OCI-LY1 (cell line): ENCODE measurements around the gene TUBB1.

Experiments used
- H2AFZ ChIP-seq: fragments of 200-600 bp; sonication (generic), shearing (Covaris generic); 2 replicates; pipeline ENCODE4 v1.6.0; 2014; ENCODE audit warnings: antibody characterized with exemption, mild to moderate bottlenecking, low read length
- H3F3A ChIP-seq: fragments of 200-600 bp; sonication (generic), shearing (Covaris generic); 2 replicates; pipeline ENCODE4 v1.6.0; 2014; ENCODE audit warnings: mild to moderate bottlenecking, antibody characterized with exemption, low read length, moderate library complexity; ENCODE audit not compliant: insufficient read depth
- H3K27ac ChIP-seq: fragments of 200-600 bp; sonication (generic); 2 replicates; pipeline ENCODE4 v1.5.1; 2014; ENCODE audit warnings: low read length, mixed run types, mild to moderate bottlenecking, low read depth; ENCODE audit not compliant: poor library complexity, severe bottlenecking
- H3K27me3 ChIP-seq: fragments of 200-600 bp; sonication (generic); 2 replicates; pipeline ENCODE4 v1.6.0; 2014; ENCODE audit warnings: antibody characterized with exemption, mild to moderate bottlenecking, low read length, moderate library complexity; ENCODE audit not compliant: insufficient read depth
- H3K36me3 ChIP-seq: fragments of 200-600 bp; sonication (generic); 2 replicates; pipeline ENCODE4 v1.6.1; 2014; ENCODE audit warnings: mild to moderate bottlenecking, antibody characterized with exemption, low read length, moderate library complexity, mixed read lengths; ENCODE audit not compliant: insufficient read depth
- H3K4me1 ChIP-seq: fragments of 200-600 bp; sonication (generic); 2 replicates; pipeline ENCODE4 v1.5.1; 2014; ENCODE audit warnings: mild to moderate bottlenecking, low read length, moderate library complexity; ENCODE audit not compliant: insufficient read depth, severe bottlenecking
- H3K4me2 ChIP-seq: fragments of 200-600 bp; sonication (generic), shearing (Covaris generic); 2 replicates; pipeline ENCODE4 v1.6.1; 2014; ENCODE audit warnings: low read length
- H3K4me3 ChIP-seq: fragments of 200-600 bp; sonication (generic); 2 replicates; pipeline ENCODE4 v1.5.1; 2014; ENCODE audit warnings: low read length, low read depth, mild to moderate bottlenecking, mixed read lengths; ENCODE audit not compliant: poor library complexity, severe bottlenecking
- H3K79me2 ChIP-seq: fragments of 200-600 bp; shearing (Covaris generic); 2 replicates; pipeline ENCODE4 v1.6.1; 2016; ENCODE audit warnings: mixed run types, low read length, mixed read lengths; ENCODE audit not compliant: insufficient read depth
- H3K9ac ChIP-seq: fragments of 200-600 bp; sonication (generic), shearing (Covaris generic); 2 replicates; pipeline ENCODE4 v1.6.1; 2014; ENCODE audit warnings: mild to moderate bottlenecking, low read length, mixed read lengths
- H3K9me2 ChIP-seq: fragments of 200-600 bp; sonication (generic), shearing (Covaris generic); 2 replicates; pipeline ENCODE4 v1.6.1; 2014; ENCODE audit warnings: low read depth, mild to moderate bottlenecking, low read length, mixed read lengths
- H3K9me3 ChIP-seq: fragments of 200-600 bp; shearing (Covaris generic); 2 replicates; pipeline ENCODE4 v1.6.1; 2014; ENCODE audit warnings: low read length, mixed read lengths
- H4K20me1 ChIP-seq: fragments of 200-600 bp; sonication (generic), shearing (Covaris generic); 2 replicates; pipeline ENCODE4 v1.6.0; 2016; ENCODE audit warnings: mild to moderate bottlenecking, low read length; ENCODE audit not compliant: insufficient read depth
- EZH2 ChIP-seq: fragments of 200-600 bp; sonication (generic), shearing (Covaris generic); IDR thresholded peaks from 2 replicates; pipeline ENCODE4 v1.8.0; 2017; ENCODE audit warnings: borderline replicate concordance, mixed run types, mild to moderate bottlenecking, antibody characterized with exemption, low read length, moderate library complexity, mixed read lengths
- TF ChIP-seq, protein P1 (sequence below): fragments of 200-600 bp; sonication (generic), shearing (Covaris generic); IDR thresholded peaks from 2 replicates; pipeline ENCODE4 v1.5.1; 2017; ENCODE audit warnings: mild to moderate bottlenecking, antibody characterized with exemption, low read length, moderate library complexity, mixed read lengths

TUBB1 gene

GRCh38 chr20:58989196-58989595, 30.0 kb upstream of the TUBB1 start:
- Histone ChIP-seq H2AFZ (no peak overlapping the region), H3K9ac (no peak overlapping the region), H3K79me2 (peaks cover 19% of the 10 kb centered on the region), H3K4me3 (no peak overlapping the region), H3K4me2 (no peak overlapping the region), H3K9me3 (no peaks in the 10 kb centered on the region), H4K20me1 (no peaks in the 10 kb centered on the region), H3K4me1 (peaks cover 11% of the 10 kb centered on the region), H3K36me3 (peaks cover 88% of the 10 kb centered on the region), H3K27me3 (no peaks in the 10 kb centered on the region), H3K27ac (no peak overlapping the region), H3F3A (no peaks in the 10 kb centered on the region), H3K9me2 (no peaks in the 10 kb centered on the region)
- no peak for TF ChIP-seq EZH2
- TF ChIP-seq, protein P1, sequence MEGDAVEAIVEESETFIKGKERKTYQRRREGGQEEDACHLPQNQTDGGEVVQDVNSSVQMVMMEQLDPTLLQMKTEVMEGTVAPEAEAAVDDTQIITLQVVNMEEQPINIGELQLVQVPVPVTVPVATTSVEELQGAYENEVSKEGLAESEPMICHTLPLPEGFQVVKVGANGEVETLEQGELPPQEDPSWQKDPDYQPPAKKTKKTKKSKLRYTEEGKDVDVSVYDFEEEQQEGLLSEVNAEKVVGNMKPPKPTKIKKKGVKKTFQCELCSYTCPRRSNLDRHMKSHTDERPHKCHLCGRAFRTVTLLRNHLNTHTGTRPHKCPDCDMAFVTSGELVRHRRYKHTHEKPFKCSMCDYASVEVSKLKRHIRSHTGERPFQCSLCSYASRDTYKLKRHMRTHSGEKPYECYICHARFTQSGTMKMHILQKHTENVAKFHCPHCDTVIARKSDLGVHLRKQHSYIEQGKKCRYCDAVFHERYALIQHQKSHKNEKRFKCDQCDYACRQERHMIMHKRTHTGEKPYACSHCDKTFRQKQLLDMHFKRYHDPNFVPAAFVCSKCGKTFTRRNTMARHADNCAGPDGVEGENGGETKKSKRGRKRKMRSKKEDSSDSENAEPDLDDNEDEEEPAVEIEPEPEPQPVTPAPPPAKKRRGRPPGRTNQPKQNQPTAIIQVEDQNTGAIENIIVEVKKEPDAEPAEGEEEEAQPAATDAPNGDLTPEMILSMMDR = no peak

- no peak overlapping the region for H3K4me2 ChIP-seq
- H3K4me3 ChIP-seq = no peak overlapping the region
- no peaks in the 10 kb centered on the region for H3K27me3 ChIP-seq
- H3K9ac ChIP-seq = no peak overlapping the region
- H3K9me2 ChIP-seq = no peaks in the 10 kb centered on the region
- no peaks in the 10 kb centered on the region for H4K20me1 ChIP-seq
- H3K9me3 ChIP-seq = no peaks in the 10 kb centered on the region
- no peak overlapping the region for H2AFZ ChIP-seq
- no peaks in the 10 kb centered on the region for H3F3A ChIP-seq
- H3K36me3 ChIP-seq = peaks cover 99% of the 10 kb centered on the region
- H3K27ac ChIP-seq = no peak overlapping the region
- H3K4me1 ChIP-seq = peaks cover 4% of the 10 kb centered on the region
- no peak for TF ChIP-seq EZH2
- TF ChIP-seq, protein P1 = no peak
- H3K79me2 ChIP-seq = peaks cover 3% of the 10 kb centered on the region; the same call in 1 of the 2 replicates
Measured at GRCh38 chr20:58990651-58991445, 28.4 kb upstream of the TUBB1 start.

DNA sequence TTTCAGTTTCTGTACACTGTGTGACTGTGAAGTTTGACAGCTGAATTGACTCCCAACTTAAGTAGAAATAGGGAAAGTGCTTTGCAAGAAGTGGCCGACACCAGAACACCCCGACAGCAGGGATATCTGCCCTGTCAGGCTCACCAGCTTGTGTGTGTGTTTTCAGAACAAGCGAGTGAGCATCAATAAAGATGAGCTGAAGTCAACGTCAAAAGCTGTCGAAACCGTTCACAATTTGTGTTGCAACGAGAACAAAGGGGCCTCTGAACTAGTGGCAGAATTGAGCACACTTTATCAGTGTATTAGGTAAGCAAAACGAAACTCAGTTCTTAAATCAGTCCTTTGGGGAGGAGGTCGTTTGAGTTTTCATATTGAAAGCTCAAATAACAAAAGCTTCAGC, 27.5 kb upstream of the TUBB1 start:
- H3F3A ChIP-seq = no peaks in the 10 kb centered on the region
- no peak overlapping the region for H2AFZ ChIP-seq
- H3K4me2 ChIP-seq = no peak overlapping the region
- no peaks in the 10 kb centered on the region for H3K79me2 ChIP-seq
- no peaks in the 10 kb centered on the region for H4K20me1 ChIP-seq
- H3K36me3 ChIP-seq = peaks cover 99% of the 10 kb centered on the region
- H3K27ac ChIP-seq = no peak overlapping the region
- no peak for TF ChIP-seq EZH2
- TF ChIP-seq, protein P1 = no peak
- H3K4me3 ChIP-seq = no peak overlapping the region
- no peaks in the 10 kb centered on the region for H3K9me2 ChIP-seq
- H3K4me1 ChIP-seq = peaks cover 4% of the 10 kb centered on the region
- H3K9me3 ChIP-seq = no peaks in the 10 kb centered on the region
- no peaks in the 10 kb centered on the region for H3K27me3 ChIP-seq
- no peak overlapping the region for H3K9ac ChIP-seq
